GM06990 (cell line): ENCODE data around the gene CMPK2.
"Not testable (repeated sequence)": the region's sequence is repeated elsewhere in the genome, so short reads cannot be mapped to it uniquely, and the experiment has no call there.

ENCODE experiments used
- DNase-seq: peaks from one replicate; pipeline ENCODE4 v3.0.0-alpha.2; 2011; ENCODE audit not compliant: insufficient read length; ENCODE audit errors: extremely low read depth
- H3K27me3 ChIP-seq: replicated peaks from 2 replicates; pipeline ENCODE4 v1.6.0; 2011; ENCODE audit warnings: low read length; ENCODE audit not compliant: control insufficient read depth, insufficient read depth
- H3K36me3 ChIP-seq: 2 replicates; pipeline ENCODE4 v1.5.1; 2011; ENCODE audit warnings: low read length; ENCODE audit not compliant: control insufficient read depth, insufficient read depth
- H3K4me3 ChIP-seq: replicated peaks from 2 replicates; pipeline ENCODE4 v1.5.1; 2011; ENCODE audit warnings: low read depth, mild to moderate bottlenecking, control low read depth, low read length
- CTCF ChIP-seq: IDR thresholded peaks from 2 replicates; pipeline ENCODE4 v1.5.1; 2011; ENCODE audit warnings: low read length, control low read depth, mild to moderate bottlenecking, inconsistent platforms; ENCODE audit not compliant: insufficient read depth, poor library complexity, severe bottlenecking

Gene CMPK2

GRCh38 chr2:6909431-6910385 lies 44.0 kb upstream of the CMPK2 start:
- H3K4me3 ChIP-seq, result peak overlapping the region; percentile 21; the same call in 1 of the 2 replicates
- no peaks in the 10 kb centered on the region for H3K36me3 ChIP-seq
- TF ChIP-seq CTCF, result no peak
- DNase-seq, result peak; percentile 73
- no peaks in the 10 kb centered on the region for H3K27me3 ChIP-seq

- Histone ChIP-seq H3K4me3 (no peak overlapping the region), H3K27me3 (no peaks in the 10 kb centered on the region), H3K36me3 (no peaks in the 10 kb centered on the region)
- no peak for TF ChIP-seq CTCF
- no peak for DNase-seq
Measured at GRCh38 chr2:6908291-6908690, 42.6 kb upstream of the CMPK2 start.

GRCh38 chr2:6906165-6906741 lies 40.5 kb upstream of the CMPK2 start:
- Histone ChIP-seq H3K4me3 (no peak overlapping the region), H3K36me3 (no peaks in the 10 kb centered on the region), H3K27me3 (no peaks in the 10 kb centered on the region)
- no peak for TF ChIP-seq CTCF
- DNase-seq, result no peak

- Histone ChIP-seq H3K27me3 (no peaks in the 10 kb centered on the region), H3K36me3 (no peaks in the 10 kb centered on the region), H3K4me3 (no peak overlapping the region)
- no peak for TF ChIP-seq CTCF
- DNase-seq, result no peak
Measured at GRCh38 chr2:6905668-6906067, 40.0 kb upstream of the CMPK2 start.

- DNase-seq, H3K4me3 ChIP-seq, H3K36me3 ChIP-seq, H3K27me3 ChIP-seq: not testable (repeated sequence)
Measured at GRCh38 chr2:6902581-6902980, 36.9 kb upstream of the CMPK2 start.
